H54 (cell line): ENCODE results near the gene ARL15.

ENCODE experiments used
- DNase-seq: peaks from one replicate; pipeline ENCODE4 v3.0.0; 2011; ENCODE audit warnings: low spot score, mixed read lengths; ENCODE audit not compliant: insufficient read length
- FAIRE-seq: peaks from 3 replicates; lab custom pipeline; 2011; peaks lifted over from hg19 to GRCh38; lab: Jason Lieb, UNC
- POLR2A ChIP-seq: IDR thresholded peaks from 2 replicates; pipeline ENCODE4 v1.6.1; 2011; ENCODE audit warnings: low read depth, mild to moderate bottlenecking, low read length

Gene ARL15

GRCh38 chr5:54205918-54206317, 104.5 kb downstream of the ARL15 start:
- TF ChIP-seq POLR2A, result no peak
- no peak for DNase-seq
- FAIRE-seq, result no peak

GRCh38 chr5:54205453-54205852, 104.9 kb downstream of the ARL15 start:
- FAIRE-seq (no peak), DNase-seq (no peak)
- no peak for TF ChIP-seq POLR2A

- FAIRE-seq (no peak), DNase-seq (no peak)
- TF ChIP-seq POLR2A, result no peak
Measured at GRCh38 chr5:54197018-54197417, 113.4 kb downstream of the ARL15 start.

- TF ChIP-seq POLR2A, result no peak
- FAIRE-seq, result no peak
Measured at GRCh38 chr5:54195701-54196100, 114.7 kb downstream of the ARL15 start.

GRCh38 chr5:54194318-54194717, 116.1 kb downstream of the ARL15 start:
- no peak for TF ChIP-seq POLR2A
- no peak for FAIRE-seq

More at GRCh38 chr5:54195701-54196100, 114.7 kb downstream of the ARL15 start:
- DNase-seq, result no peak

GRCh38 chr5:54187694-54188093, 122.7 kb downstream of the ARL15 start:
- FAIRE-seq (no peak), DNase-seq (no peak)
- TF ChIP-seq POLR2A, result no peak

More at GRCh38 chr5:54194318-54194717, 116.1 kb downstream of the ARL15 start:
- DNase-seq, result no peak

- DNase-seq (no peak), FAIRE-seq (no peak)
- TF ChIP-seq POLR2A, result no peak
Measured at GRCh38 chr5:54186912-54187445, 123.4 kb downstream of the ARL15 start.

- no peak for TF ChIP-seq POLR2A
- DNase-seq (no peak), FAIRE-seq (no peak)
Measured at GRCh38 chr5:54186108-54186507, 124.3 kb downstream of the ARL15 start.

GRCh38 chr5:54184806-54185205, 125.6 kb downstream of the ARL15 start:
- FAIRE-seq (no peak), DNase-seq (no peak)
- TF ChIP-seq POLR2A, result no peak

GRCh38 chr5:54180630-54181031, 129.7 kb downstream of the ARL15 start:
- FAIRE-seq (no peak), DNase-seq (no peak)
- no peak for TF ChIP-seq POLR2A

- FAIRE-seq, result no peak
- DNase-seq, result no peak
- TF ChIP-seq POLR2A, result no peak
Measured at GRCh38 chr5:54178991-54179390, 131.4 kb downstream of the ARL15 start.

GRCh38 chr5:54178207-54178606, 132.2 kb downstream of the ARL15 start:
- FAIRE-seq (no peak), DNase-seq (no peak)
- no peak for TF ChIP-seq POLR2A

GRCh38 chr5:54177058-54177457, 133.3 kb downstream of the ARL15 start:
- FAIRE-seq (no peak), DNase-seq (no peak)
- no peak for TF ChIP-seq POLR2A

GRCh38 chr5:54176066-54176830, 134.1 kb downstream of the ARL15 start:
- DNase-seq (no peak), FAIRE-seq (no peak)
- TF ChIP-seq POLR2A, result no peak

- FAIRE-seq (no peak), DNase-seq (no peak)
- TF ChIP-seq POLR2A, result no peak
Measured at GRCh38 chr5:54173251-54173650, 137.1 kb downstream of the ARL15 start.
